COLO668 (cell line): Measurements from ENCODE around the gene SERPINB12.
A peak's percentile ranks its signal among the peaks of the same experiment; 100 is the strongest.

Experiments used
- DNase-seq: peaks from one replicate; lab custom pipeline; 2025; ENCODE audit not compliant: unreplicated experiment; lab: John Stamatoyannopoulos, UW

Gene SERPINB12

GRCh38 chr18:63550068-63550467 is 7.9 kb downstream of the SERPINB12 start:
- DNase-seq = no peak

GRCh38 chr18:63551769-63552168 is 9.6 kb downstream of the SERPINB12 start:
- DNase-seq = no peak

GRCh38 chr18:63552581-63552980 is 10.4 kb downstream of the SERPINB12 start:
- no peak for DNase-seq

- DNase-seq = no peak
These were observed 10.9 kb downstream of the SERPINB12 start for GRCh38 chr18:63553081-63553480.

- no peak for DNase-seq
These were observed 17.7 kb downstream of the SERPINB12 start for GRCh38 chr18:63559567-63560491.

GRCh38 chr18:63562284-63562683 is 20.1 kb downstream of the SERPINB12 start:
- DNase-seq = no peak

GRCh38 chr18:63564021-63564420 is 21.9 kb downstream of the SERPINB12 start:
- no peak for DNase-seq

GRCh38 chr18:63564561-63564960 is 22.4 kb downstream of the SERPINB12 start:
- DNase-seq = no peak

GRCh38 chr18:63567276-63567675 is 25.1 kb downstream of the SERPINB12 start:
- no peak for DNase-seq

GRCh38 chr18:63567825-63568224 is 25.7 kb downstream of the SERPINB12 start:
- DNase-seq = no peak

GRCh38 chr18:63570721-63571120 is 28.6 kb downstream of the SERPINB12 start:
- DNase-seq = no peak

- no peak for DNase-seq
These were observed 33.5 kb downstream of the SERPINB12 start for GRCh38 chr18:63575681-63576080.

GRCh38 chr18:63578357-63578958 is 36.3 kb downstream of the SERPINB12 start:
- peak; percentile 14 for DNase-seq

- no peak for DNase-seq
These were observed 37.4 kb downstream of the SERPINB12 start for GRCh38 chr18:63579616-63580015.

- no peak for DNase-seq
These were observed 43.8 kb downstream of the SERPINB12 start for GRCh38 chr18:63585988-63586387.

GRCh38 chr18:63586431-63586830 is 44.3 kb downstream of the SERPINB12 start:
- DNase-seq = no peak

- no peak for DNase-seq
These were observed 44.8 kb downstream of the SERPINB12 start, which contains the start of gene SERPINB13 for GRCh38 chr18:63586966-63587365. Gene SERPINB13 (plus strand): TSS chr18:63587343. CDS start chr18:63588668, 1,325 bp downstream.

GRCh38 chr18:63588909-63589308 is 46.7 kb downstream of the SERPINB12 start:
- no peak for DNase-seq

GRCh38 chr18:63590373-63590772 is 48.2 kb downstream of the SERPINB12 start:
- DNase-seq = no peak

GRCh38 chr18:63590966-63591695 is 49.0 kb downstream of the SERPINB12 start:
- DNase-seq = no peak

- DNase-seq = no peak
These were observed 49.6 kb downstream of the SERPINB12 start for GRCh38 chr18:63591725-63592124.

- DNase-seq = no peak
These were observed 50.3 kb downstream of the SERPINB12 start for GRCh38 chr18:63592471-63592870.
